GM12878 (cell line): ENCODE results near the gene POU4F3. TPM values are rescaled to one million over a fixed set of nuclear protein-coding genes. Genes with fewer than 3 reads are reported as not detected.

Experiments used
- ATF7 ChIP-seq: fragments of 450-650 bp; IDR thresholded peaks from 2 replicates; pipeline ENCODE4 v1.6.1; 2016; ENCODE audit warnings: low read depth, mild to moderate bottlenecking
- CREM ChIP-seq: IDR thresholded peaks from 2 replicates; pipeline ENCODE4 v1.6.1; 2014; ENCODE audit warnings: antibody characterized with exemption, low read depth
- NBN ChIP-seq: fragments of 450-650 bp; IDR thresholded peaks from 2 replicates; pipeline ENCODE4 v1.6.1; 2016
- PAX5 ChIP-seq: IDR thresholded peaks from 2 replicates; pipeline ENCODE4 v1.6.1; 2011; ENCODE audit warnings: low read depth, low read length, borderline replicate concordance
- PKNOX1 ChIP-seq: fragments of 450-650 bp; IDR thresholded peaks from 2 replicates; pipeline ENCODE4 v1.6.1; 2016; ENCODE audit warnings: mild to moderate bottlenecking
- RBBP5 ChIP-seq: fragments of 200-600 bp; sonication (generic); conservative IDR thresholded peaks from 2 replicates; pipeline ENCODE4 v1.6.1; 2016
- REST ChIP-seq: IDR thresholded peaks from 2 replicates; pipeline ENCODE4 v1.6.1; 2012; ENCODE audit warnings: mild to moderate bottlenecking, low read depth, low read length
- SIX5 ChIP-seq: IDR thresholded peaks from 2 replicates; pipeline ENCODE4 v1.6.1; 2011; ENCODE audit warnings: mild to moderate bottlenecking, low read depth, low read length, moderate library complexity; ENCODE audit not compliant: severe bottlenecking
- ZBTB33 ChIP-seq: fragments of 450-650 bp; IDR thresholded peaks from 2 replicates; pipeline ENCODE4 v1.6.1; 2017; ENCODE audit warnings: mild to moderate bottlenecking
- ZBTB4 ChIP-seq: fragments of 450-650 bp; formaldehyde crosslinking; IDR thresholded peaks from 2 replicates; pipeline ENCODE4 v1.4.0; 2022; ENCODE audit warnings: mild to moderate bottlenecking, moderate library complexity
- ZZZ3 ChIP-seq: IDR thresholded peaks from 2 replicates; pipeline ENCODE4 v1.6.1; 2011; ENCODE audit warnings: low read depth; ENCODE audit not compliant: control insufficient read depth, insufficient read length
- polyA plus RNA-seq, 11 experiments: library from polyadenylated mRNA; depleted of rRNA in 4 of 11; unstranded in 6 of 11; stranded (reverse) in 5 of 11; fragments of >200 nt; fragmentation: Nextera tagmentation in 4 of 11; fragmentation: Illumina TruSeq in 1 of 11; extraction: Ambion mirVana in 4 of 11; extraction: Trizol in 1 of 11; gene quantifications; 1 replicate in 1 of 11; 2 replicates in 10 of 11; pipeline versions ENCODE4 v1.2.1 to v1.2.3, GENCODE V29; 2011 to 2016; ENCODE audit warnings: inconsistent platforms in 2 of 11, missing spikeins in 2 of 11, low read depth in 1 of 11
- total RNA-seq, 4 experiments: library from RNA; depleted of rRNA in 3 of 4; stranded (reverse); fragments of >200 nt in 3 of 4; fragmentation: Illumina TruSeq in 1 of 4; extraction: Trizol in 1 of 4; gene quantifications; 2 replicates each; pipeline versions ENCODE4 v1.2.1 to v1.2.3, GENCODE V29; 2013 to 2021

POU4F3 gene
- total and polyA plus RNA-seq, 10 of the 15 experiments (the other 5 are each of a cell fraction or from before 2014, with no cell fraction given), result 0.03 to 0.19 (median 0.08) TPM; not detected in 5

DNA sequence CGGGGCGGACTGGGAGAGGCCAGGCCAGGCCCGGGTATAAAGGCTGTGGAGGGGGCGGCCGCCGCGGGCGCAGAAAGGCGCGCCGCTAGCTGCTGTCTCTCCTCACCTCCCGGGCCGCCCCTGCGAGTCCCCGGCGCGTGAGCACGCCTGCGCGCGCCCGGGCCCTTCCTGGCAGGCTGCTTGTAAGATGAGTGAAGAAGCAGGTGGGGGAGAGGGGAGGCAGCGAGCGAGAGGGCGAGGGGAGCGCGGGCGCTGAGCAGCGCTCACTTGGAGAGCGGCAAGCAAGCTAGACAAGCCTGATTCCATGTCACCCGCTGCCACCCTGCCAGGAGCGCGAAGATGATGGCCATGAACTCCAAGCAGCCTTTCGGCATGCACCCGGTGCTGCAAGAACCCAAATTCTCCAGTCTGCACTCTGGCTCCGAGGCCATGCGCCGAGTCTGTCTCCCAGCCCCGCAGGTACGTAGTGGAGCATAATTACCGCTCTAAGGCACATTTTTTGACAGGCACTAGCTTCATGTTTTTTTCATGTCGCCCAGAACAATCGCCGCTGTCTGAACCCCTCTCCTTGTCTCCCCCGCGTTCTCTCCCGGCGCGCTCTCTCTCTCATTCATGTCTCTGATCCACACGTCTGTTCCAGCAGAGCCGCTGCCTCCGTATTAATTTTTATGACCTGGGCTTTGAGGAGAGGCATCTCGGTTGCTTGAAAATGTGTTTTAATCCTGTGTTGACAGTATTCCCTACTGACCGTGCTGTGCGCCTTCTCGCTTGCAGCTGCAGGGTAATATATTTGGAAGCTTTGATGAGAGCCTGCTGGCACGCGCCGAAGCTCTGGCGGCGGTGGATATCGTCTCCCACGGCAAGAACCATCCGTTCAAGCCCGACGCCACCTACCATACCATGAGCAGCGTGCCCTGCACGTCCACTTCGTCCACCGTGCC, at the start of gene POU4F3 (continued):
- TF ChIP-seq ZBTB33, result no peak
- TF ChIP-seq SIX5, result no peak
- TF ChIP-seq REST, result no peak
- no peak for TF ChIP-seq PAX5
- no peak for TF ChIP-seq NBN
- no peak for TF ChIP-seq ZBTB4 (CRISPR knock-in tag)
- TF ChIP-seq ATF7, result no peak
- TF ChIP-seq ZZZ3, result no peak
- TF ChIP-seq CREM, result no peak
- no peak for TF ChIP-seq RBBP5
- TF ChIP-seq PKNOX1, result no peak
